NCI-H187 treated with DMSO at 0.1 percent for 48 hours (cell line): ENCODE measurements around the gene CHST1.

Experiments used
- DNase-seq: peaks from one replicate; lab custom pipeline; 2025; lab: John Stamatoyannopoulos, UW

The CHST1 gene

DNA sequence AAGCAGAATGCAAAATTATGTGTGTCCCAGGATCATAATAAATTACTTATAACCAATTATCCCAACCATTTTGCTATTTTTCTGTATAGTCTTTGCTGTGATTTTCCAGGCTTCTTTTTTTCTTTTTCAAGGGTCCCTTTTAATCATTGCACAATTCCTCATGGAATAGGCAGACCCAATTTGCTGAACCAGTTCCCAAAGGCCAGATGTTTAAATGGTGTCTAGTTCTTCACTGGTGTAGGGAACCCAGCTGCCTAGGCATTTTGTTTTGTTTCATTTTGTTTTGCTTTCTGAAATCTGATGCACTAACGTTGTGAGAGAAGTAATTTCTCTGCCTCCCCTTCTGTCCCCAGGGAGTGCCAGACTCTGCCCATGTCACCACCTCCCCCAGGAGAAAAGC lies 60.4 kb downstream of the CHST1 start:
- no peak for DNase-seq

DNA sequence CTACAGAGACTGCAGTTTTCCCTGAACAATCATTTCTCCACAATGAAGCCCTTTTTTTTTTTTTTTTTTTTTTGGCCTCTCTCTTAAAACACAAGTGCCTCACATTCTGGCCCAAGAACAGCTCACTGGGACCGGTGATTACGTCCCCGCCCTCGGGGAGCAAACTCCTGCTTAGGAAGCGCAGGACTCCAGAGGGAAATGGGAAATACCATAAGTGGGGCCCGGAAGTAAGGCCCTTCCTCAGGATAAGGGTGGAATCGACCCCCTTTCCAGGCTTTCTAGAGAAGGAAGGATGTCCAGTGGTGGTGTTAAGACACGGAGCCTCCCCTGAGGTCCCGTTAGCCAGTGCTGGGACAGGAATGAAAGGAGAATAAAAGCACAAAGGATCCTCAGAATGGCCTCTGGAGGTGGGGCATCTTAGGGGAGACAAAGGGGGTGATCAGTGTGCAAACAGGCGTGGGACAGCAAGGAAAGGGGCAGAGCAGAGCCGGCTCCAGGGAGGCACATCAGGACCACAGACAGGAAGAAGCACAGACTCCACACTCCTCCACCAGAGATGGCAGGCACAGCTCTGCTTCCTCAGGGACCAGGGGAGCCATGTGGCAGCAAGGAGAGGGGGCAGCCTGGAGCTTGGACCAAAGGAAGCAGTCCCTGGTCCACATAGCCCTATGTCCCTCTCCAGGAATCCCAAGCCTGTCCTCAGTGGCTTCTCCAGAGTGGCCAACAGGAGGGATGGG lies 61.3 kb downstream of the CHST1 start:
- no peak for DNase-seq

DNA sequence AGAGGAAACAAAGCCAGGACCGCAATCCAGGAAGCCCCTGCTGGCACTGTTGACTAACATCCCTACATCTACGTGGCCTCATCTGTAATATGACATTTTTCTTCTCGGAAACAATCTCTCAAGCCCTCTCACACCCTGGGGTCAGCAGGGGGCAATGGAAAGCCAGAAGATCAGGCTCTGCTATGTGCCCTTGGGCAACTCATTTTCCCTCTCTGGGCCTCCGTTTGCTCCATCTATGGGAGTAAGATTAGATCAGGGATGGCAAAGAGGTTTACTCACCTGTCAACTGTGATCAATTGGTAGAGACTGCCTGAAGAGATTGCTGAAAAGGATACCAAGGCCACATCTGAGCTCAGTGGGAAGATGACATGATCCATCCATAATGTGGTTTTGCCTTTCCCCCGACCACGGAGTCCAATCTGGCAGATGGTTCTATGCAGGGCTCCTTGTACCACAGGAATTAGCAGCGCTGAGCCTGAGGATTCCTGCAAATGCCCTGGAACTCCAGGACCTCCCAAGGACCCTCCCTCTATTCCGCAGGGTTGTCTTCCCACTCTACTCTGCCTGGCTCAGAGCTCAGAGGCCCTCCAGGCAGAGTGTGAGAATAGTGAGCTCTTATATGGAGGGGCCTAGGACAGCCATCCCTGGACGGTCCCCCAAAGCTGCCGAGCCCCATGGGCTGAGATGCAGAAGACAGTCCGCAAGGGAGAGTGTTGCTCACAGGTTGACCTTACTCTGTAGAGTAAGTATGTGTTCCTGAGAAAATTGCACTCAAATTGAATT lies 66.1 kb downstream of the CHST1 start:
- DNase-seq: no peak
